Right lung (tissue), 5 donors: Measurements from ENCODE around the gene COL4A2. TPM values are rescaled to one million over a fixed set of nuclear protein-coding genes. Genes with fewer than 3 reads are reported as not detected.
"Not testable (repeated sequence)": the region's sequence is repeated elsewhere in the genome, so short reads cannot be mapped to it uniquely, and the experiment has no call there.

ENCODE experiments used
- DNase-seq, 2 donors: peaks; one replicate each; pipeline ENCODE4 v3.0.0-alpha.2; 2013
- polyA plus RNA-seq, 5 donors: library from polyadenylated mRNA; unstranded; fragments of 120-200 nt; gene quantifications; one replicate each; pipeline versions ENCODE4 v1.2.1 to v1.2.3, GENCODE V29; 2013; ENCODE audit warnings: inconsistent platforms in 1 of 5, low replicate concordance in 1 of 5; ENCODE audit not compliant: insufficient read length in 5 of 5, insufficient read depth in 1 of 5

The COL4A2 gene
- polyA plus RNA-seq, 5 donors: 251 to 483 (median 304) TPM

- no peak for DNase-seq
Measured at GRCh38 chr13:110470272-110471009, 163.4 kb downstream of the COL4A2 start.

DNA sequence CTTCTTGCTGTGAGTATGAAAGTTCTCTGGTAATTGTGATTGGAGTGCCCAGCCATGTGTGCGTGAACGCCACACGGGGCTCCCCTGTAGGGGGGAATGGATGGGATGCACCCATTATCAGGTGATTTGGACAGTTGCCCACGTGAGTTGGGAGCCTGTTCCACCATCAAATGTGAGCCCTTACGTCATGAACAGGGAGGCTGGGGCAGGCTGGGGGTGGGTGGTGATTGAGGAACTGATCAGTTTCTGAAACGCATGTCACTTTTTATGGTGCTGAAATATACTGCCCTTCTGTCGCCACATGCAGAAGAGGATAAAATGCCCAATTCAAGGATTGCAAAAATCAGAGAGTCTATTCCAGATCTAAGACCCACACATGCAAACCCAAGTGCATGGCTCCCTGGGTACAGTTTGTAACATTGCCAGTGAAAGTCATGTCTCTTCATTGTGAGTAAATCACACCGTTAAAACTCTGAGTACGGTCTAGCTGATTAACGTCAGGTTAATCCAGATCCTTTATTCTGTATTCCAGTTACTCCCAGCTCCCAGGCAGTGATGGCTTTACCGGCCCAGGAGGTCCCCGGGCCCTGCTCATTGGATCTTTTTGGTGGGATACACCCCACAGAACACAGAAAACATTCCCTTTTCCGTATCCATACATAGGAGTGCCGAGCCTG, 164.2 kb downstream of the COL4A2 start:
- DNase-seq: no peak

DNA sequence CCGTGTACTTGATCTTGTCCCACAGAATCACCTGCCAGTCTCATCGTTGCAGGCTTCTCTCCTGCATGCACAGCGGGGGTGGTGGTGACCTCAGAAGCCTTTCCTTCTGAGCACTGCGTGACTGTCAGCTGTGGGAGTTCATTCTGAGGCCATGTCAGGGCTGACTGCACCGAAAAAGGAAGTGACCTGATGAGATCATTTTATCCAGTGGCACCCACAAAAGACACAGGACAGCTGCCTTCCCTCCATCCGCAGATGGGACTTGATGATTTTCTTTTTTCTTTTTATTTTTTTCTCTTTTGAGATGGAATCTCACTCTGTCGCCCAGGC, 164.7 kb downstream of the COL4A2 start:
- peak in 1 of 2 donors; percentile 19 for DNase-seq

DNA sequence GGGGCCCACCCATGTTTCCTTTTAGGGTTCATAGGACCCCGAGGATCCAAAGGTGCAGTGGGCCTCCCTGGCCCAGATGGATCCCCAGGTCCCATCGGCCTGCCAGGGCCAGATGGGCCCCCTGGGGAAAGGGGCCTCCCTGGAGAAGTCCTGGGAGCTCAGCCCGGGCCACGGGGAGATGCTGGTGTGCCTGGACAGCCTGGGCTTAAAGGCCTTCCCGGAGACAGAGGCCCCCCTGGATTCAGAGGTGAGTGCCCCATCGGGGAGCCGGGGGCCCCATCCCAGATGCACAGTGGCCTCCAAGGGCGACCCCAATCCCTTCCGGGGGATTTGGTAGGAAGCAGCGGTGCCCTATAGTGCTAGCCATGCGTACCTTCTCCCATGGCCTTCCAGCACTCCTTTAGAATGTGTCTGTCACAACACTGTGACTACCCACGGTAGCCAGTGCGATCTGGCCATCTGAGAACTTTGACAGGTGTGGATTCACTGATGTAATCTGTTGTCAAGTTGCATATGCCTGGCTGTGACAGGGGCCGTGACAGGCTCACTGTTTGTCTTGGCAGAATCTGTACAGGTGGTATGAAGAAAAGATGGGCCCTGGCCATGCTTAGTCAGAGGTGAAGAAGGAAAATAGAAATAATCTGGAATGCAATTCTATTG, 165.9 kb downstream of the COL4A2 start:
- no peak for DNase-seq

DNA sequence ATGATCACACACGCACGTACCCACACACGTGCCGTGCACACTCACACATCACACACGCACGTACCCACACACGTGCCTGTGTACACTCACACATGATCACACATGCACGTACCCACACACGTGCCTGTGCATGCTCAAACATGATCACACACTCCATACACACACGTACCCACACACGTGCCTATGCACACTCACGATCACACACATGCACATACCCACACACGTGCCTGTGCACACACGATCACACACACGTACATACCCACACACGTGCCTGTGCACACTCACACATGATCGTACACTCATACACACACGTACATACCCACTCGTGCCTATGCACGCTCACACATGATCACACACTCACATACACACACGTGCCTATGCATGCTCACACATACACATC, 167.6 kb downstream of the COL4A2 start:
- no peak for DNase-seq

DNA sequence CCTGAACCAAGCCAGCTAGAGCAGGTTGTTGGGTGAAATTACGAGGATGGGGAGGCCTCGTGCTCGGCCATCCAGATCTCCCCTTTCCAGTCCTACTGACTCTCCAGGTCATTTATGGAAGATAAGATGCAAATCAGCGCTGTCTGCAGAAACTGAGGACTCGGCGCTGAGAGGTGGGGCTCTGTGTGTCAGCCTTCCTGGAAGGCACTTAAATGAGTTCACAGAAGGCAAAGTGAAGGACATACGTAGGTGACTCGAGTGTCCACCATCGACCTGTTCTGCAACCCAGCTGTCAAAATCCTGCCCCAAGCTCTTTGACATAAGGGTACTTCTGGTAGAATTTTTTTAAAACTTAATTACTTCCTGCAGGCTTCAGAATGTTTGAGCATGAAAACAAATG, 168.0 kb downstream of the COL4A2 start:
- DNase-seq: peak in 1 of 2 donors; percentile 29

- no peak for DNase-seq
Measured at GRCh38 chr13:110475550-110476219, 168.6 kb downstream of the COL4A2 start.

DNA sequence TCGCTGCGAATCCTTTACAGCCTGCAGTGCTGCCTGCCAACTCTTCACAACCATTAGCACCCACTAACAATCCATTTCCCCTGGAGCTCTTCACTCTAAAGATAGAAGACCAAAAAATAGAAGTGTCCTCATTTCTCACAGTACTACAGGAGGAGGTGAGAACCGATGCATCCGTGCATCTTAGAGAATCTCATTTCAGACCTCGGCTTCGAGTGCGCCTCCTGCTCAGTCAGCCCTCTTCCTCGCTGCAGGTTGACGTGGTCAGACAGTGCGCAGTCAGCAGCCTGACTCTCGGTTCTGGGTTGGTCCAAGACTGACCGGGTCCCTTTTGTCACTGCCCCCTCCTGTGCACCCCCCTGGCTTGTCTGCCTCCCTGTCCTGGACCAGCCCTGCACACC, 169.1 kb downstream of the COL4A2 start:
- no peak for DNase-seq

DNA sequence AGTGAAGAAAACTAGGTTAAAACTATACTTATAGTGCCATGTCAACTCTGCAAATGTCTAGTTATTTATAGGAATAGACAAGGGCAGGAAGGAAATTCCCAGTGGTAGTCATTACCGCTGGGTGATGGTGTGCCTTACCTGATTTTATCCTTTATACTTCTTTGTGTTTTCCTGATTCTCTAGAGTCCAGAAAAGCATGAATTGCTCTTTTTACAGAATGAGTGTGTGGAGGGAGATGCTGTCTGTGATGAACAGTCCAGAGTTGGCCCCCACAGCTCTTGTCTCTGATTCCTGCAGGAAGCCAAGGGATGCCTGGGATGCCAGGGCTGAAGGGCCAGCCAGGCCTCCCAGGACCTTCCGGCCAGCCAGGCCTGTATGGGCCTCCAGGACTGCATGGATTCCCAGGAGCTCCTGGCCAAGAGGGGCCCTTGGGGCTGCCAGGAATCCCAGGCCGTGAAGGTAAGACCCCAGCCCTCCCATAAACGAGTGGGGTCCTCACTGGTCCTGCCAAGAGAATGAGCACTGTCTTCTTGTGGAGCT, 170.7 kb downstream of the COL4A2 start:
- no peak for DNase-seq

- no peak for DNase-seq
Measured at GRCh38 chr13:110478405-110479214, 171.5 kb downstream of the COL4A2 start.

- DNase-seq: no peak
Measured at GRCh38 chr13:110479215-110479545, 172.1 kb downstream of the COL4A2 start.

GRCh38 chr13:110479648-110480047, 172.6 kb downstream of the COL4A2 start:
- no peak for DNase-seq

DNA sequence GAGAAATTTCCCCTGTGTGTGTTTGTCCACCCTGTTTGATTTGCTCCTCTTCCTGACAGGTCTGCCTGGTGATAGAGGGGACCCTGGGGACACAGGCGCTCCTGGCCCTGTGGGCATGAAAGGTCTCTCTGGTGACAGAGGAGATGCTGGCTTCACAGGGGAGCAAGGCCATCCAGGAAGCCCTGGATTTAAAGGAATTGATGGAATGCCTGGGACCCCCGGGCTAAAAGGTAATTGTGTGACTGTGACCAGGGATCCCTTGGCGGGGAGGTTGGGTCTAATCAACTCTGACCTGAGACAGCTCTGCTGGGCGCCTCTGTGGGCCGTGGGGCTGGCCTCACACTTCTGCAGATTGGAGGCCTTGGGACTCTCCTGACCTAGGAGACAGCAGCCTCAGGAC, 173.1 kb downstream of the COL4A2 start:
- no peak for DNase-seq

- no peak for DNase-seq
Measured at GRCh38 chr13:110483386-110483968, 176.4 kb downstream of the COL4A2 start.

DNA sequence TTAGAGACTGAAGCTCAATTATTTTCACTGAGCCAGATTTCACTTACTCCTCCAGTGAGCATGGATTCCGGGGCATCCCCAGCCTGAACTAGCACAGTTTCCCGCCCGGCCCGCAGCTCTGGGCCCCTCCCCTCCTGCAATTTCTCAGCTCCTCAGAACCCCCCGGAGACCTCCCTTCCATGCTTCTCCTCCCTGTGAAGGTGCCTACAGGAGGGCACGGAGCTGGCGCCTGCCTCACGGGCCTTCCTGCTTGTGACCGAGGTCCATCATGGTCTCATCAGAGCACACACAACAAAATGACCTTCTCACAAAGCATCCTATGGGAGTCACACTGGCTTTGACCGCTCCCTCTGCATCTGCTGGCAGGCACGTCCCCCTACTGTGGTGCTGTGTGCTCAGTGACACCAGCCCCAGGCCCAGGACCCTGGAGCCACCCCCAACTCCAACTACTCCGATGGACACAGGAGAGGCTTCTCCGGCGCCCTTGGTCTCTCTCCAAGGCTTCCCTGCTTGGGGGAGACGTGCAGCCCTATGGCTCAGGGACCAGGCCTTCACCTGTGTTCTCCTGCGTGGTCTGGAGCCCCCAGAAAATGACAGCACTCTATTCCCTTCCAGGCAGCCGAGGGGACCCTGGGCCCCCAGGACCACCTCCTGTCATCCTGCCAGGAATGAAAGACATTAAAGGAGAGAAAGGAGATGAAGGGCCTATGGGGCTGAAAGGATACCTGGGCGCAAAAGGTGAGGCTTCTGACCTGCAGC, 177.4 kb downstream of the COL4A2 start:
- no peak for DNase-seq

- no peak for DNase-seq
Measured at GRCh38 chr13:110485604-110486003, 178.5 kb downstream of the COL4A2 start.

GRCh38 chr13:110486061-110486715, 179.1 kb downstream of the COL4A2 start:
- DNase-seq: no peak

GRCh38 chr13:110486880-110487279, 179.8 kb downstream of the COL4A2 start:
- DNase-seq: not testable (repeated sequence)

DNA sequence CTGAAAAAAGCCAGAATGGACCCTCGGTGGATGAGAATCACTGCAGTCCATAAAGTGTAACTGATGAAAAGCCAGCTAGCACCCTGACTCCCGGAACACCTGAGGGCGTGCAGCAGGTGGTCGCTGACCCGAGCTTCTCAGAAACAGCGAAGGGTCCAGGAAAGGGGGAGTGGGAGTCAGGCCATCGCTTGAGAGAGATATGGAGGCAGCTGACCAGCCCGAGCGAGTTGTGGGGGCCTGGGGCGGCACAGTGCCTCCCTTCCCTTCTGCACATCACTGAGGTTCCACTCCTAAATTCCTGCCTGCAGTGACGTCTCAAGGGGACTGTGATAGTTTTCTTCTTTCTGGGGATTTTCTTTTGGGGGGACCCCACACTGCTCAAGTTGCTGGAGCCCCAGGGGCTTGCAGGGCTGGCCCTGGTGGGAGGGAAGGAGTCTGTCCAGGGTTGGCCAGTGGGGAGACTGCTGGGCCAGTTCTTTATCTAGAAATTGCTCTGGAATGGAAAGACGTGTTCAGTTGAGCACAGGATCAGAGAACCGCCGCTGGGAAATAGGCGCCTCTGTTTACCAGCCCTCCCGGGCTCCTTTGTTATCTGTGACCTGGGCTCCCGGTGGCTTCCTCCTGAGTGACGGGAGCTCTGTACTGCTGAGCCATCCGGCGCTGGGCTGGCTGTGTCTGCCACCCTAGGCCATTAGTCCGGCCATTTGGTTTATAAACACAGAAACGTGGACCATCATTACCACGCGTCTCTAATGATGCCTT, 183.1 kb downstream of the COL4A2 start:
- no peak for DNase-seq
